HCT116 (cell line): ENCODE results near the gene HIGD2A. TPM values are rescaled to one million over a fixed set of nuclear protein-coding genes. Genes with fewer than 3 reads are reported as not detected.

Experiments used
- ATAC-seq: fragments of 200-7000 bp; cut with Tn5 transposase; 2 replicates; pipeline ENCODE4 v1.9.1; 2020; ENCODE audit warnings: mild to moderate bottlenecking, moderate library complexity
- BruUV-seq: library from RNA; stranded (reverse); fragments of 400-500 nt; replicated peaks from 2 replicates; lab custom pipeline; 2021; lab: Mats Ljungman, UMichigan
- CTCF ChIA-PET: fragments of 300-600 bp; sonication (Branson Sonifier 250); formaldehyde crosslinking; loops from one replicate; lab custom pipeline; 2021; ENCODE audit warnings: antibody characterized with exemption; lab: Charles Lee
- POLR2A ChIA-PET: fragments of 300-600, 350-600 bp; sonication (Branson Sonifier 250); formaldehyde crosslinking; loops from one replicate; lab custom pipeline; 2021; ENCODE audit warnings: antibody characterized with exemption; lab: Charles Lee
- RAD21 ChIA-PET, 2 experiments: fragments of 300-600 bp; sonication (Branson Sonifier 250); formaldehyde crosslinking; loops; one replicate each; lab custom pipeline; 2023; ENCODE audit warnings: low total read pairs in 2 of 2; ENCODE audit not compliant: uncharacterized antibody in 2 of 2, unreplicated experiment in 2 of 2, low non-redundant PET in 1 of 2; lab: Charles Lee
- DNase-seq: peaks from one replicate; pipeline ENCODE4 v3.0.0-alpha.2; 2010; ENCODE audit warnings: low read depth, low spot score
- H2AFZ ChIP-seq: fragments of 200-600 bp; shearing (Covaris generic), sonication (generic); 2 replicates; pipeline ENCODE4 v1.6.1; 2017; ENCODE audit warnings: low read depth, mixed run types, mixed read lengths, antibody characterized with exemption, low read length; ENCODE audit not compliant: poor library complexity, severe bottlenecking
- H3K27ac ChIP-seq: 2 replicates; pipeline ENCODE4 v1.5.1; 2012; ENCODE audit warnings: low read depth, low read length
- H3K27me3 ChIP-seq: fragments of 200-600 bp; sonication (generic); 2 replicates; pipeline ENCODE4 v1.6.1; 2016; ENCODE audit warnings: mixed run types, low read length, mixed read lengths; ENCODE audit not compliant: insufficient read depth
- H3K36me3 ChIP-seq, 2 experiments: fragments of 200-500 bp in 1 of 2; fragments of 200-600 bp in 1 of 2; sonication (Bioruptor generic) in 1 of 2; sonication (generic) in 1 of 2; 2 replicates each; pipeline versions ENCODE4 v1.5.1 to v1.6.1; 2014 to 2016; ENCODE audit warnings: low read length in 2 of 2, inconsistent platforms in 1 of 2, mixed read lengths in 1 of 2, mixed run types in 1 of 2; ENCODE audit not compliant: insufficient read depth in 2 of 2, control insufficient read depth in 1 of 2
- H3K4me1 ChIP-seq, 2 experiments: fragments of 200-600 bp in 1 of 2; sonication (generic) in 1 of 2; 2 replicates each; pipeline versions ENCODE4 v1.5.1 to v1.6.1; 2012 to 2017; ENCODE audit warnings: low read length in 2 of 2, inconsistent platforms in 1 of 2, mild to moderate bottlenecking in 1 of 2, mixed read lengths in 1 of 2, mixed run types in 1 of 2, moderate library complexity in 1 of 2; ENCODE audit not compliant: insufficient read depth in 2 of 2, control insufficient read depth in 1 of 2
- H3K4me2 ChIP-seq: fragments of 200-600 bp; sonication (generic); 2 replicates; pipeline ENCODE4 v1.6.1; 2017; ENCODE audit warnings: mixed run types, low read length, mixed read lengths
- H3K4me3 ChIP-seq, 2 experiments: fragments of 200-600 bp in 1 of 2; sonication (generic) in 1 of 2; replicated peaks in 1 of 2; 2 replicates each; pipeline ENCODE4 v1.5.1; 2011 to 2016; ENCODE audit warnings: low read length in 2 of 2, control low read depth in 1 of 2, low read depth in 1 of 2, mild to moderate bottlenecking in 1 of 2, mixed read lengths in 1 of 2, mixed run types in 1 of 2
- H3K79me2 ChIP-seq: fragments of 200-600 bp; sonication (generic); 2 replicates; pipeline ENCODE4 v1.6.1; 2017; ENCODE audit warnings: mild to moderate bottlenecking, mixed run types, low read length, moderate library complexity, mixed read lengths; ENCODE audit not compliant: insufficient read depth
- H3K9ac ChIP-seq: fragments of 200-600 bp; sonication (generic); 2 replicates; pipeline ENCODE4 v1.6.1; 2016; ENCODE audit warnings: low read length, mixed read lengths
- H3K9me2 ChIP-seq: fragments of 200-600 bp; sonication (generic), shearing (Covaris generic); 2 replicates; pipeline ENCODE4 v1.6.1; 2017; ENCODE audit warnings: mixed run types, mild to moderate bottlenecking, moderate library complexity; ENCODE audit not compliant: insufficient read depth
- H3K9me3 ChIP-seq, 2 experiments: fragments of 200-500 bp in 1 of 2; fragments of 200-600 bp in 1 of 2; sonication (Bioruptor generic) in 1 of 2; sonication (generic) in 1 of 2; 2 replicates each; pipeline ENCODE4 v1.6.1; 2014 to 2017; ENCODE audit warnings: low read length in 2 of 2, mixed read lengths in 2 of 2, inconsistent platforms in 1 of 2, low read depth in 1 of 2, mild to moderate bottlenecking in 1 of 2, mixed run types in 1 of 2, moderate library complexity in 1 of 2; ENCODE audit not compliant: control insufficient read depth in 1 of 2, insufficient read depth in 1 of 2
- H4K20me1 ChIP-seq: fragments of 200-600 bp; sonication (generic), shearing (Covaris generic); 2 replicates; pipeline ENCODE4 v1.6.1; 2017; ENCODE audit warnings: mixed run types, mild to moderate bottlenecking, moderate library complexity; ENCODE audit not compliant: insufficient read depth
- EGR1 ChIP-seq: IDR thresholded peaks from 2 replicates; pipeline ENCODE4 v1.6.1; 2012; ENCODE audit warnings: low read depth
- ELF1 ChIP-seq: IDR thresholded peaks from 2 replicates; pipeline ENCODE4 v1.6.1; 2012; ENCODE audit warnings: low read depth, borderline replicate concordance
- EZH2 ChIP-seq: fragments of 200-600 bp; sonication (generic); IDR thresholded peaks from 2 replicates; pipeline ENCODE4 v1.6.1; 2017; ENCODE audit warnings: antibody characterized with exemption, mixed run types
- JUND ChIP-seq: IDR thresholded peaks from 2 replicates; pipeline ENCODE4 v1.6.1; 2012
- POLR2A ChIP-seq: IDR thresholded peaks from 2 replicates; pipeline ENCODE4 v1.7.0; 2011; ENCODE audit warnings: borderline replicate concordance; ENCODE audit not compliant: insufficient read depth, insufficient read length; ENCODE audit errors: extremely low read depth
- RAD21 ChIP-seq: IDR thresholded peaks from 2 replicates; pipeline ENCODE4 v1.6.1; 2012; ENCODE audit warnings: low read depth, mild to moderate bottlenecking
- SIN3A ChIP-seq: IDR thresholded peaks from 2 replicates; pipeline ENCODE4 v1.6.1; 2012; ENCODE audit warnings: low read depth
- SRF ChIP-seq: IDR thresholded peaks from 2 replicates; pipeline ENCODE4 v1.6.1; 2012; ENCODE audit warnings: low read depth
- TCF7L2 ChIP-seq: IDR thresholded peaks from 2 replicates; pipeline ENCODE4 v1.7.0; 2011; ENCODE audit warnings: borderline replicate concordance, inconsistent platforms; ENCODE audit not compliant: insufficient read depth, insufficient read length; ENCODE audit errors: extremely low read depth
- ZBTB33 ChIP-seq: IDR thresholded peaks from 2 replicates; pipeline ENCODE4 v1.6.1; 2011; ENCODE audit warnings: mild to moderate bottlenecking, low read length, moderate library complexity; ENCODE audit not compliant: insufficient replicate concordance; ENCODE audit errors: extremely low read depth
- ZFX ChIP-seq: fragments of 450-650 bp; IDR thresholded peaks from 2 replicates; pipeline ENCODE4 v1.6.1; 2017
- ZNF274 ChIP-seq: fragments of 200-500 bp; sonication (Bioruptor generic); IDR thresholded peaks from 2 replicates; pipeline ENCODE4 v1.6.1; 2014; ENCODE audit warnings: mild to moderate bottlenecking, low read depth, low read length, inconsistent platforms
- intact Hi-C: fragments of 100-400 bp; cut with micrococcal nuclease; formaldehyde crosslinking; loops from 2 replicates; pipeline ENCODE4 v1.10.0; 2022
- total RNA-seq: library from RNA; stranded (reverse); gene quantifications from one replicate; pipeline ENCODE4 v1.2.1, GENCODE V29; 2021; ENCODE audit not compliant: unreplicated experiment
- TF ChIP-seq, protein P1 (sequence below): IDR thresholded peaks from 2 replicates; pipeline ENCODE4 v1.6.1; 2012

HIGD2A gene
- total RNA-seq, 1 experiment from 2014 or later = 130 TPM

DNA sequence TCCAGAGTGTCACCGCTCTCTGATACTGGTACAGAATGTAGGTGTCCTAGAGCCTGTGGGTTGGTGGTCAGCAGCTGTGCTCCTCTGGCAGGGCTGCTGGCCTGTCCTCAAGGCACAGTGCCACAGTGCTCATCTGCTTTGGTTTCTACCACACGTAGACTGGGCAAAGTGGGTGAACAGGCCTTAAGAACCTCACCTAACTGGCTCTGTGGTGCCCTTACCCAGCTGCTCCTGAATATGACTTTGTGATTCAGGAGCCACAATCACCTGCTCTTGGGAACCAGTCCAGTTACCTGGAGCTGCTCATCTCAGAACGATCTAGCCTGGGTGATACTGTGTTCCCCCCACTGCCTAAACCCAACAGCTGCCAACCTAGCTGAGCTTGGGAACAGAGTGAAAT, 6.6 kb upstream of the HIGD2A start:
- no peaks in the 10 kb centered on the region for H3K27me3 ChIP-seq
- H3K4me1 ChIP-seq = peaks cover 5 to 7% of the 10 kb centered on the region in 2 experiments; a peak in 3 of 4 replicates
- H2AFZ ChIP-seq = no peak overlapping the region
- H3K9me3 ChIP-seq = no peaks in the 10 kb centered on the region
- BruUV-seq = no TSS peak
- ChIA-PET CTCF (interaction anchor here (0.6 kb wide), 1 partner anchor 12 kb away, joined by 3 read pairs; no protein-coding TSS in a partner anchor), POLR2A (no interaction called here), RAD21 (no interaction called here)
- H3K9me2 ChIP-seq = no peaks in the 10 kb centered on the region
- intact Hi-C loops = no loop called here
- no peak for DNase-seq
- TF ChIP-seq SRF = no peak
- no peak for TF ChIP-seq TCF7L2
- TF ChIP-seq POLR2A = no peak
- TF ChIP-seq SIN3A = no peak
- TF ChIP-seq ELF1 = no peak
- TF ChIP-seq EZH2 = no peak
- H3K9ac ChIP-seq = no peak overlapping the region
- H3K79me2 ChIP-seq = peaks cover 31% of the 10 kb centered on the region
- peaks cover 35 to 62% of the 10 kb centered on the region in 2 experiments; a peak in 3 of 4 replicates for H3K36me3 ChIP-seq
- no peak overlapping the region for H3K4me2 ChIP-seq
- ATAC-seq = no peak
- H3K27ac ChIP-seq = no peak overlapping the region
- no peak overlapping the region for H3K4me3 ChIP-seq
- H4K20me1 ChIP-seq = peaks cover 13% of the 10 kb centered on the region; the same call in 1 of the 2 replicates

DNA sequence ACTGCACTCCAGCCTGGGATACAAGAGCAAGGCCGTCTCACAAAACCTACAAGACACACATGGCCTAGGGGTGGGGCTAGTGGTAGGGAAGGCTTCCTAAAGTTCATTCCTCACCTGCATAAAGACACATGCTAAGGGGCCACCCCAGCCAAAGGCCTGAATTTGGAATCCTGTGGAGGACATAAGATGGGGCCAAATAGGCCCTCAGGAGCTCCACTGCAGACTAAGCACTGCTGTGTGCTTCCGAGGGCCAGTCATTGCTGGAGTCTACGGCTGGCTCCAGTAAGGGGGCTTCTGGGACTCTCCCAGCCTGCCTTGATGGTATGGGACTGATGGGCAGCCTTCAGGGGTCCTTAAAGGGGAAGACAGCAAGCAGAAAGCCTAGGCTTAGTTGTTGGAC, 5.8 kb upstream of the HIGD2A start:
- H3K9ac ChIP-seq = no peak overlapping the region
- no peaks in the 10 kb centered on the region for H3K9me2 ChIP-seq
- no peaks in the 10 kb centered on the region for H3K9me3 ChIP-seq
- peaks cover 35 to 68% of the 10 kb centered on the region in 2 experiments; a peak in 3 of 4 replicates for H3K36me3 ChIP-seq
- H3K27ac ChIP-seq = no peak overlapping the region
- no peak overlapping the region for H3K4me2 ChIP-seq
- peaks cover 38% of the 10 kb centered on the region for H3K79me2 ChIP-seq
- H4K20me1 ChIP-seq = peaks cover 13% of the 10 kb centered on the region; the same call in 1 of the 2 replicates
- TF ChIP-seq ZBTB33 (no peak), SIN3A (no peak), JUND (no peak), EGR1 (no peak), RAD21 (no peak), SRF (no peak), ELF1 (no peak), ZFX (no peak), ZNF274 (no peak)
- TF ChIP-seq, protein P1, sequence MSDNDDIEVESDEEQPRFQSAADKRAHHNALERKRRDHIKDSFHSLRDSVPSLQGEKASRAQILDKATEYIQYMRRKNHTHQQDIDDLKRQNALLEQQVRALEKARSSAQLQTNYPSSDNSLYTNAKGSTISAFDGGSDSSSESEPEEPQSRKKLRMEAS = no peak
- ATAC-seq (peak; percentile 18; the same call in 1 of the 2 replicates), DNase-seq (no peak)
- no peaks in the 10 kb centered on the region for H3K27me3 ChIP-seq
- RAD21 ChIA-PET = no interaction called here
- peaks cover 9 to 13% of the 10 kb centered on the region in 2 experiments; a peak in 3 of 4 replicates for H3K4me1 ChIP-seq
- CTCF ChIA-PET = no interaction called here
- no peak overlapping the region for H2AFZ ChIP-seq
- intact Hi-C loops = no loop called here
- POLR2A ChIA-PET = no interaction called here
- no peak overlapping the region for H3K4me3 ChIP-seq
- BruUV-seq = no TSS peak
